D341Med (cell line): ENCODE measurements around the gene NFATC2.

ENCODE experiments used
- DNase-seq: peaks from one replicate; pipeline ENCODE4 v3.0.0; 2012; ENCODE audit warnings: low spot score

NFATC2 gene

GRCh38 chr20:51412951-51413481 lies 129.5 kb downstream of the NFATC2 start:
- no peak for DNase-seq

DNA sequence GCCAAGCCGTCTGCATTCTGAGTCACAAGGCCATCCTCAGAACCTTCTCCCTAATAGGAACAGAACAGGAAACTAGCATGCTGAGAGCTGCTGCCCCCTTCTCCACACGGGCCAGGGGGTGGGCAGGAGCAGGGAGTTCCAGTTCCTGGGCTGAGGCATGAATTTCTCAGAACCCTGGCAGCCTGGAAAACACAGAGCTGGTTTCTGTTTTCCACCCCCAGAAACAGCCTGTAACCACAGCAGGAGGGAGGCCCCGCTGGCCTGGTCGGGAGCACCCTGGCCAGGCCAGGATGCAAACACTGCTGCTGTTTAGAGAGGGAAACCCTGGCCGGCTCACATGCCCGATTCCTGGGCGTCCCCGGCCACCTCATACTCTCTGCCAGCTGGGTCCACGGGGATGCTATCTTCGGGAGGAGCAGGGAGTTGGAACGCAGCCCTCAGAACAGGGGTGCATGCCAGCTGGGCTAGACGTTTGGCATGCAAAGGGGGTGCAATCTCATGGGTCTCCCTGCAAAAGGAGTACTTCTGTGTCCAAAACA lies 130.1 kb downstream of the NFATC2 start:
- no peak for DNase-seq

DNA sequence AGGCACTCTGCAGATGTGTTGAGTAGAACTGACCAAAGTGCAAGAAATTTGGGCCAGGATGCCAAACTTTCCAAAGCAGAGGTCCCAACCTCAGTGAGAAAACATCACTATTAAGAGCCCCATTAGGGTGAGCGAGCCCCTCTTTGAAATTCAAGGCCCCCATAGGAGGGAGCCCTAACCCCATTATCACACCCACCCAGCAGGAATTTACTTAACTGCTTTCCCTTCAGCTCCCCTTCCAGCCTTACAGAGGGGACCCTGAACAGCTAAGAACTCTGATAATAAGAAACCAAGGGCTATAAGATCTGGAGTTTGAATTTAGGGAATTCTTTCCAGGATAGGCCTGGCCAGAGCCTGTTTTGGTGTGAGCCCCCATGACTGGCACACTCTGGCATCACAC lies 130.6 kb downstream of the NFATC2 start:
- no peak for DNase-seq

- no peak for DNase-seq
Observed at GRCh38 chr20:51410586-51411325, 131.8 kb downstream of the NFATC2 start.

DNA sequence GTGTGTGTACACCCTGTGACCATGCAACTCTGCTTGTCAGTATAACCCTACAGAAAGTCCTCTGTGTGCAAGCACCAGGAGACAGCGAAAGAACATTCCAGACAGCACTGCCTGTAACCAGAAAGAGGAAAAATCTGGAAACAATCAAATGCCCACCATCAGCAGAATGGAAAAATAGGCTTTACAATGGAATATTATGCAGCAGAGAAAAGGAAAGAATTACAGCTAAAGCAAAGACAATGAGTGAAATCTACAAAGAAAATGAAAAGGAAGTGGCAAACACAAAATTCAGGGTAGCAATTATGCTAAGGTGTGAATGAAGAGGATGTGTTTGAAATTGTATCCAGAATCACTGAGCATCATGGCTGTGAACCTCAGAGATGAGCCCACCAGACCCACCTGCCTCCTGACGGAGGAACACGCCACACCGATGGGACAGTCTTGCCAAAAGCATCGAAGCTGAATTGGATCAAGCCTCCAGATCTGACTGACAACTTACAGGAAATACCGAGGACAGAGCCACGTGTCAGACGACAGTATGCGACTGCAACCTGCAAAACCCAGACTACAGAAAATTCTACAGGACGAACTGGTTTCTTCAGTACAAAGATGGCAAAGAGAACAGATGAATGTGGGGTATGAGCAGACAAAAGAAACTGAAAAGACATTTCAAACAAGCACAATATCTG lies 133.2 kb downstream of the NFATC2 start:
- DNase-seq, result no peak

DNA sequence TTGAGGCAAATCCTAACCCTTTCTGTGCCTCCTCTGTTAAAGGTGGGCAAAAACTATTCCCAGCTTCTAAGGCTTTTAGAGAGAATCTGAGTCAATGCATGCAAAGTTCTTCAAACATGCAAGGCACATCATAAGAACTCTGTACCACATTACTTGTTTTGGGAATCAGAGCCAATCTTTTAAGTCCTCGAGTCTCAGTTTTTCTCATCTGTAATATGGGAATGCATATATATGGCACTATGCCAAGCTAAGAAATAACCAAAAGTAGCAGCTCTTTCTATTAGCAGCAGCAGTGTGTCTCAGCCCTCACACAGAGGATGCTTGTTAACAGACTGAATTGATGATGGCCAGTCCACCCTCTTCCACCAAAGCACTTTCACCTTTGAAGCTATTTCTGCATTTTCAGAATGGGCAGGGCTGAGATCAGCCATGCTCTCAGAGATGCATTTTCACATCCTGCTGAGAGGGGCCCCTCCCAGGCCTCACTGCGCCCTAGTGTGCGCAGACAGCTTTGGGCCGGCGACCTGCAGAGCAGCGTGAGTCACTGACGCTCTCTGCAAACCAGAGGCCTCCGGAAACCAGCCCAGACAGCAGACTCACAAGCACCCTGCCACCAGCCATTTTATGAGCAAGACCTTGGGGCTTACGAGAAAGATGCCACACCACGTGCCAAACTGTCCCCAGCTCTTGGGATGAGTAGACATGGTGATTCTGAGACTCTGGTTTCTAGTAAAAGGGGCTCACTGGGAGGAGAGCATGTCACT lies 138.0 kb downstream of the NFATC2 start:
- DNase-seq, result no peak

DNA sequence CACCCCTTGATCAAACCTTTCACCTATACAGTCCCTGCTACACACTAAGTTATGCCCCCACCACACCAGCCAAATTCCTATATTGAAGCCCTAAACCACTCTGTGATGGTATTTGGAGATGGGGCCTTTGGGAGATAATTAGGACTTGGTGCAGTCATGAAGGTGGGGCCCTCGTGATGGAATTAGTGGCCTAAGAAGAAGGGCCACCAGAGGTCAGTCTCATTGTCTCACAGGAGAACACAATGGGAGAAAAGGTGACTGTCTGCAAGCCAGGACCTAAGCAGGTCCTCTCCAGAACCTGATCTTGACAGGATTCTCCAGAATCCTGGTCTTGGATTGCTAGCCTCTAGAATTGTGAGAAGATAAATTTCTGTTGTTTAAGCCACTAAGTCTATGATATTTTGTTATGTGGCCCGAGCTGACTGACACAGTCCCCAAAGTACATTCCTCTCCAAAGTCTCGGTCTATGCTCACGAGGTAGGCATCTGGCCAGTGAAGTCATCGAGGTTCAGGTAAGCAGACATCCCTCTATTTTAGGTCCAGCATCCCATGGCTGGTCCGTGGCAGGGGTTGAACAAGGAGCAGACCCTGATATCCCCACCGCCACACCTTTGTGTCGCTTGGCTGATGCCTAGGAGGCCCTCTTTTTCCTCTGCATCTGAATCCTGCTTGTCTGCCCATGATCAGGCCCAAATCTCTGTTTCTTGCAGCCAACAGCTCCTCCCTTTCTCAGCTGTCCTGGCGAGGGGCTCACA lies 138.9 kb downstream of the NFATC2 start:
- DNase-seq, result no peak

DNA sequence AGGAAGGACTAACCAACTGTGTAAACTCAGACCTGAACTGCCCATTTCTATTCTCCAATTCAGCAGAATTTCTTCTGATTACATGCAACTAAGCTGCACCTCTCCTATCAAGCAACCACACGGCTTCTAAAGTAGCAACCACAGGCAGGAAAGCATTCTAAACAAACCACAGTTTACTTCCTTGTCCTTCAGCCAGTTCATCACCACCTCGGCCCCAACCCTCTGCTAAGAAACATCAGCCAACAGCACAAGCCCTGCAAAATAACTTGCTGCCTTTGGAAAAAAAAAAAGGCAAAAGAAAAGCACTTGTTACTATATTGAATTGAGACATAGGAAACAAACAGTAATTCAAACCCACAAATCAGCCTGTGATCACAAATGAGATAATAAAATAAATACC lies 140.3 kb downstream of the NFATC2 start:
- DNase-seq, result no peak

DNA sequence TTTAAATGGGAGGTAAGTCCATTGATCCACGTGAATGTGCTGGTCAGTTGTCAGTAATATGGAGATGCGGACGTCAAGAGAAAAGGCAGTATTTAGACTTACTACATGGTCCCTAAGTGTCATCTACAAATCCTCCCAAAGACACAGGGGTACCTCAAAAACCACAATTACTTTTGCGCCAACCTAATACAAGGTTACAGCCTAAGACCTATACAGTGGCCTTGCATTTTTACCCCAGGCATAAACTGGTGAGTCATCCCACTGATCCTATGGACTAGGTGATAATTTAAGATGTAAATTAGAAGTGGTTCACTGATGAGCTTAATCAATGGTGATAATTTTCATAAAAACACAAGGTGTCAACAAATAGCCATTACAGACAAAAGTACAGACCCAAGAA lies 141.0 kb downstream of the NFATC2 start:
- no peak for DNase-seq

- no peak for DNase-seq
Observed at GRCh38 chr20:51400051-51400926, 142.2 kb downstream of the NFATC2 start.

GRCh38 chr20:51399006-51399890 lies 143.3 kb downstream of the NFATC2 start:
- no peak for DNase-seq

GRCh38 chr20:51398552-51398951 lies 144.0 kb downstream of the NFATC2 start:
- DNase-seq, result no peak

GRCh38 chr20:51398083-51398482 lies 144.4 kb downstream of the NFATC2 start:
- no peak for DNase-seq

DNA sequence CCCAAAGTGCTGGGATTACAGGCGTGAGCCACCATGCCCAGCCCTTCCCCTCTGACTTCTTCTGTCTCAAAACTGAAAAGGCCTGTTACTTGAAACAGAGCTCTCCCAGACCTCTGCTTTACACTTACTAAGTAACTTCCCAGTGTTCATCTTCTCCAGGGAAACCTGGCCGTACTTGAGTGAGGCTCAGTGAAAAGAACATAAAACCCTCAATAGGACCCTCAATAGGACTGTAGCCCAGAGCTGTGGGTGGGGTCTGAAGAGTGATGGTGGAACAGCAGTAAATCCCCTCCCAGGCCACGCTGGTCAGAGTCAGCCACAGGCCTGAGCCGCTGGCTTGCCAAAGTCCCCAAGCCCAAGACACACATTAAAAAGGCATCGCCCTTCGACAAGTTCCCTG lies 145.4 kb downstream of the NFATC2 start:
- no peak for DNase-seq

- no peak for DNase-seq
Observed at GRCh38 chr20:51396365-51396909, 146.1 kb downstream of the NFATC2 start.

GRCh38 chr20:51394706-51395105 lies 147.8 kb downstream of the NFATC2 start:
- DNase-seq, result no peak

GRCh38 chr20:51393571-51393970 lies 148.9 kb downstream of the NFATC2 start:
- no peak for DNase-seq

GRCh38 chr20:51392614-51393186 lies 149.8 kb downstream of the NFATC2 start:
- DNase-seq, result no peak

- DNase-seq, result no peak
Observed at GRCh38 chr20:51391926-51392325, 150.6 kb downstream of the NFATC2 start.
